Measurements from ENCODE around the gene ABLIM1. TPM values are rescaled to one million over a fixed set of nuclear protein-coding genes. Genes with fewer than 3 reads are reported as not detected.

The ABLIM1 gene
- total and polyA plus RNA-seq, 4 donors: 20.0 to 135 (median 59.9) TPM

- Histone ChIP-seq H3K4me1 (ENCODE audit: control insufficient read depth in 5 of 5, insufficient read depth in 5 of 5, low read length in 5 of 5) (peaks cover 10 to 56% (median 38%) of the 10 kb centered on the region in 5 donors), H3K9ac (ENCODE audit: insufficient read depth in 1 of 2, low read length in 2 of 2) (no peak overlapping the region), H3K4me3 (no peak overlapping the region), H3K36me3 (ENCODE audit: control insufficient read depth in 4 of 4, insufficient read depth in 4 of 4, low read length in 4 of 4) (peaks cover 0 to 21% (median under 1%) of the 10 kb centered on the region in 4 donors), H3K27ac (ENCODE audit: low read depth in 1 of 2, low read length in 1 of 2) (peak overlapping the region; percentile 23 to 75), H3K9me3 (ENCODE audit: control insufficient read depth in 4 of 4, insufficient read depth in 3 of 4, low read length in 3 of 4) (no peaks in the 10 kb centered on the region), H3K27me3 (ENCODE audit: control insufficient read depth in 3 of 3, insufficient read depth in 3 of 3, low read length in 2 of 3) (no peaks in the 10 kb centered on the region)
- WGBS, 2 donors: 38 to 58% methylated on average over 3 of the region's 3 CpGs
- peak; percentile 47 for ATAC-seq (ENCODE audit: insufficient read depth, low FRiP score)
- TF ChIP-seq CTCF (IDR thresholded peaks at IDR 0.05; ENCODE audit: control extremely low read depth, extremely low read depth): no peak
- DNase-seq: peak; percentile 68 to 89 (median 87)
Observed at GRCh38 chr10:114504769-114505579, 153.1 kb downstream of the ABLIM1 start.

GRCh38 chr10:114502074-114502473 is 156.0 kb downstream of the ABLIM1 start:
- Histone ChIP-seq H3K4me1 (ENCODE audit: control insufficient read depth in 5 of 5, insufficient read depth in 5 of 5, low read length in 5 of 5) (peaks cover 3 to 41% (median 23%) of the 10 kb centered on the region in 5 donors), H3K27ac (ENCODE audit: low read depth in 1 of 2, low read length in 1 of 2) (no peak overlapping the region), H3K4me3 (no peak overlapping the region), H3K9me3 (ENCODE audit: control insufficient read depth in 4 of 4, insufficient read depth in 3 of 4, low read length in 3 of 4) (no peaks in the 10 kb centered on the region), H3K36me3 (ENCODE audit: control insufficient read depth in 4 of 4, insufficient read depth in 4 of 4, low read length in 4 of 4) (peaks cover 0 to 21% (median under 1%) of the 10 kb centered on the region in 4 donors), H3K9ac (ENCODE audit: insufficient read depth in 1 of 2, low read length in 2 of 2) (no peak overlapping the region), H3K27me3 (ENCODE audit: control insufficient read depth in 3 of 3, insufficient read depth in 3 of 3, low read length in 2 of 3) (no peaks in the 10 kb centered on the region)
- no peak for TF ChIP-seq CTCF (IDR thresholded peaks at IDR 0.05; ENCODE audit: control extremely low read depth, extremely low read depth)
- no peak for DNase-seq
- no peak for ATAC-seq (ENCODE audit: insufficient read depth, low FRiP score)
- 89 to 97% methylated on average over 1 of the region's 1 CpG for WGBS, 2 donors

GRCh38 chr10:114501650-114502049 is 156.4 kb downstream of the ABLIM1 start:
- Histone ChIP-seq H3K27me3 (ENCODE audit: control insufficient read depth in 3 of 3, insufficient read depth in 3 of 3, low read length in 2 of 3) (no peaks in the 10 kb centered on the region), H3K4me1 (ENCODE audit: control insufficient read depth in 5 of 5, insufficient read depth in 5 of 5, low read length in 5 of 5) (peaks cover 3 to 37% (median 19%) of the 10 kb centered on the region in 5 donors), H3K27ac (ENCODE audit: low read depth in 1 of 2, low read length in 1 of 2) (no peak overlapping the region), H3K4me3 (no peak overlapping the region), H3K36me3 (ENCODE audit: control insufficient read depth in 4 of 4, insufficient read depth in 4 of 4, low read length in 4 of 4) (peaks cover 0 to 21% (median under 1%) of the 10 kb centered on the region in 4 donors), H3K9me3 (ENCODE audit: control insufficient read depth in 4 of 4, insufficient read depth in 3 of 4, low read length in 3 of 4) (no peaks in the 10 kb centered on the region), H3K9ac (ENCODE audit: insufficient read depth in 1 of 2, low read length in 2 of 2) (no peak overlapping the region)
- no peak for TF ChIP-seq CTCF (IDR thresholded peaks at IDR 0.05; ENCODE audit: control extremely low read depth, extremely low read depth)
- DNase-seq: no peak
- WGBS, 2 donors: 92 to 96% methylated on average over 1 of the region's 1 CpG
- no peak for ATAC-seq (ENCODE audit: insufficient read depth, low FRiP score)
